Measurements from ENCODE around the gene PEAR1.

PEAR1 gene

GRCh38 chr1:156959925-156960324 is 66.4 kb downstream of the PEAR1 start:
- no peak for DNase-seq (ENCODE audit: low read depth)
- TF ChIP-seq CTCF (IDR thresholded peaks at IDR 0.05; ENCODE audit: low read depth, low read length, missing control alignments) = no peak
- H3K4me3 ChIP-seq (ENCODE audit: low read depth, low read length) = no peak overlapping the region

- no peak overlapping the region for H3K4me3 ChIP-seq (ENCODE audit: low read depth, low read length)
- no peak for DNase-seq (ENCODE audit: low read depth)
- peak; percentile 57 for TF ChIP-seq CTCF (IDR thresholded peaks at IDR 0.05; ENCODE audit: low read depth, low read length, missing control alignments)
These were observed 68.2 kb downstream of the PEAR1 start for GRCh38 chr1:156961709-156962108.

GRCh38 chr1:156963621-156964020 is 70.1 kb downstream of the PEAR1 start:
- TF ChIP-seq CTCF (IDR thresholded peaks at IDR 0.05; ENCODE audit: low read depth, low read length, missing control alignments) = no peak
- peak; percentile 8 for DNase-seq (ENCODE audit: low read depth)

GRCh38 chr1:156964441-156964840 is 70.9 kb downstream of the PEAR1 start:
- DNase-seq (ENCODE audit: low read depth) = no peak
- no peak for TF ChIP-seq CTCF (IDR thresholded peaks at IDR 0.05; ENCODE audit: low read depth, low read length, missing control alignments)
- H3K4me3 ChIP-seq (ENCODE audit: low read depth, low read length) = no peak overlapping the region

More at GRCh38 chr1:156963621-156964020, 70.1 kb downstream of the PEAR1 start:
- H3K4me3 ChIP-seq (ENCODE audit: low read depth, low read length) = no peak overlapping the region

Measured in GM12864 (cell line).